GM21825 (cell line): ENCODE measurements around the gene APOA5.
"Not testable (repeated sequence)": the region's sequence is repeated elsewhere in the genome, so short reads cannot be mapped to it uniquely, and the experiment has no call there.

Experiments
- ATAC-seq: cut with Tn5 transposase; IDR thresholded peaks from one replicate; pipeline ENCODE4 v1.9.1; 2021; ENCODE audit warnings: mild to moderate bottlenecking, moderate library complexity; ENCODE audit not compliant: unreplicated experiment

The APOA5 gene

DNA sequence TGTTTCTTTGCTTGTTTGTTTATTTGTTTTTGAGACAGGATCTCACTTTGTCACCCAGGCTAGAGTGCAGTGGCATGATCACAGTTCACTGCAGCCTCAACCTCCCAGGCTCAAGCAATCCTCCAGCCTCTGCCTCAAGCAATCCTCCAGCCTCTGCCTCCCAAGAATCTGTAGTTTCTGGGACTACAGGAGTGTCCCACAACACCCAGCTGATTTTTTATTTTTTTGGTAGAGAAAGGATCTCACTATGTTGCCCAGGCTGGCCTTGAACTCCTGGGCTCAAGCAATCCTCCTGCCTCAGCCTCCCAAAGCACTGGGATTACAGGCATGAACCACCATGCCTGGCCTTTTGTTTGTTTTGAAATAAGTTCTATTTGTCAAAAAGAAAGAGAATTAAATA is 10.0 kb upstream of the APOA5 start:
- ATAC-seq, result not testable (repeated sequence)

DNA sequence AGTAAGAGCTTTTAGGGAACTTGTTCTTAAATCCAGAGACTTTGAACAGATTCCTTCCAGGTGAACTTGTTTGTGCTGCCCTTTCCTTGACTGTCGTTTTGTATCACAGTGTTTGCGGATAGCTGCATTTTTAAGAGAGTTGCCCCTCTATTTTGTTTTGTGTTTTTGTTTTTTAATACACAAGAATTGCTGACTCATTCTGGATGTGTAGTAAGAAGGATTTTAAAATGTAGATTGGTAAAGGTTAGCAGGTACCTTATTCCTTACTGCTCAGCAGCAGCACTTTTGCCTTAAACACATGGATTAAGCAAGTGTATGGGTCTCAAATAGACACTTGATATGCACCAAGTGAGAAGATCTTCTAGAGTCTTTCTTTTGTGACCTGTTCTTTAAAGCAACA is 8.9 kb upstream of the APOA5 start:
- no peak for ATAC-seq

DNA sequence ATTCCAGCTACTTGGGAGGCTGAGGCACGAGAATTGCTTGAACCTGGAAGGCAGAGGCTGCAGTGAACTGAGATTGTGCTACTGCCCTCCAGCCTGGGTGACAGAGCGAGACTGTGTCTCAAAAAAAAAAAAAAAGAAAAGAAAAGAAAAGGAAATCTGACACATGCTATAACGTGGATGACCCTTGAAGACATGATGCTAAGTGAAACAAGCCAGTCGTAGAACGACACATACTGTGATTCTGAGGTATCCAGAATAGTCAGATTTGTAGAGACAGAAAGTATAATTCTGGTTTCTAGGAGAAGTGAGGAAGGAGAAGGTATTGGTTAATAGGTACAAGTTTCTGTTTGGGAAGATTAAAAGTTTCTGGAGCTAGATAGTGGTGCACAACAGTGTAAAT is 6.7 kb upstream of the APOA5 start:
- no peak for ATAC-seq

DNA sequence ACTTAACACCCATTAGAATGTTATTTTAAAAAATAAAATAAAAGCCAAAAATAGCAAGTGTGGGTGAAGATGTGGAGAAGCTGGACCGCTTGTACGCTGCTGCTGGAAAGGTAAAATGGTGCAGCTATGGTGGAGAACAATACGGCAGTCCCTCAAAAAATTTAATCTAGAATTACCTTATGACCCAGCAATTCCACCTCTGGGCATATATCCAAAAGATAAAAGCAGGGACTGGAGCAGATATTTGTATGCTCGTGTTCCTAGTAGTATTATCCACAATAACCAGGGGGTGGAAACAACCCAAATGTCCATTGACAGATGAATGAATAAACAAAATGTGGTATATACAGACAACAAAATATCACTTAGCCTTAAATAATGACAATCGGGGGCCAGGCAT is 6.1 kb upstream of the APOA5 start:
- ATAC-seq, result no peak

DNA sequence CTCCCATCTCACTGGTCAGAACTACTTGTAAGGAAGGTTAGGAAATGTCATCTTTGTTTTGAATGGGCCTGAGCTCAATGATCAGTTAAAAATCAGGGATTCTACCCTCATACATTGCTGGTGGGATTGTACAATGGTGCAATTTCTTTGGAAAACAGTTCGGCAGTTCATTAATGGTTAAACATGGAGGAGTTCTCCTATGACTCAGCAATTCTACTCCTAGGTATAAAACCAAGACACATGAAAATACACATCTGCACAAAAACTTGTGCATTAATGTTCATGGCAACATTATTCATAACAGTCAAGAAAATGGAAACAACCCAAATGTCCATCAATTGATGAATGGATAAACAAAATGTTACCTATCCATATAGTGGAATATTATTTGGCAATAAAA is 4.9 kb upstream of the APOA5 start:
- no peak for ATAC-seq

DNA sequence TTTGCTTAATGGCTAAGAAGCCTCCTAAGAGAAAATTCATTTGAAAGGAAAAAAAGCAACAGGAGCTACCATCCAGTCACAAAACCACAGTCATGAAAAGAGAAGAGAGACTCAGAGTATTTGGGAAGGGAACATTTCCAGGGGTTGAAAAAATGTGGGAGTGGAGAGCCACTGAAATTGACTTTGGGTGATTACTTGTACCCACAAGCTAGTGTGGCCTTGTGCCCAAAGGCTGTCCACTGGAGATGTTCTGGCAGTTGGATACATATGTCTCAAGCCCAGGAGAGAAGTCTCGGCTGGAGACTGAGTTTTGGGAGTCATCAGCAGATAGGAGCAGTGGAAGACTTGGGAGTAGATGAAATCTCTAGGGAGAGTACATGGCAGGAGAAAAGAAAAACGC is 3.2 kb upstream of the APOA5 start:
- ATAC-seq, result no peak

DNA sequence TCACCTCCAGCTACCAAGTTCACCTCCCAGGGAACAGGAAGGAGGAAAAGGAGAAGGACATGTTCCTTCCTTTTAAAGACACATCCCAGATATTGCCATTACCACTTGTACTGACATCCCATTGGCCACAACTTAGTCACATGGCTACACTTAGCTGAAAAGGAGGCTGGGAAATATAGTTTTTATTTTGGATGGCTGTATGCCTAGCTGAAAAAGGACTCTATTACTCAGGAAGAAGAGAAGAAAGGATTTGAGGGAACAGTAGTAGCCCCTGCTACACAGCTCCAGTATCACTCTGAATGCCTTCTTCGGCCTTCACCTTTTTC is 2.1 kb upstream of the APOA5 start:
- ATAC-seq, result no peak

DNA sequence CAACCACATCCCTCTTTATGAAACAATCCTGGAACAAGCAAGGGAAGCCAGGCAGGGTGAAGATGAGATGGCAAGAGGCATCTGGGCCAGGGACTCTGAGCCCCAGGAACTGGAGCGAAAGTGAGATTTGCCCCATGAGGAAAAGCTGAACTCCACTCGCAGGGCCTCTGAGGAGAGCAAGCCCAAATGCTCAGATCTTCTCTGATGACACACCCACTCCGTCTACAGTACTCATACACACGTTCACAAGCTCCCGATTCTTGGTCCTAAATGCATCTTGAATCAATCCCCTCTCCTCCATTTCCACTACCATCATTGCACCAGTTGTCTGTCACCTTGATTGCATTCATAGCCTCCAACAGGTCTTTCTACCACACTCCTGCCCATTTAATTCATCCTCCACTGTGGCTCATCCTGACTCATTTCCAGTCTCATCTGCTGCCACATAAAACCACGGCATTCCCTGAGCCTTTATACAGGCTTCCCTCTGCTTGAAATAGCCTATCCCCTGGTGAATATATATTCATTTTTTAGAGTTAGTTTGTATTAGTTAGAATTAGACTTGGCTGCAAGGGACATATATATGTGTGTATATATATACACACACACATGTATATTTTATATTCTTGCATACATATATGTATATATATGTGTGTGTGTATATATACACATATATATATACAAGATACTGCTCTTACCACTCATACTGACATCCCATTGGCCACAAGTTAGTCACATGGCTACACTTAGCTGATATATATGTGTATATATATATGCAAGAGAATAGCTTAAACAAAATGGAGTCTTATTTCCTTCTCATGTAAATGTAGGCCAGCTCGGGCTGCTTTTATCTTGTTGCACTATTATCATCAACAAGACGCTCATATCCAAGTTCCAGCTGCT is 1.4 kb upstream of the APOA5 start:
- ATAC-seq, result no peak

DNA sequence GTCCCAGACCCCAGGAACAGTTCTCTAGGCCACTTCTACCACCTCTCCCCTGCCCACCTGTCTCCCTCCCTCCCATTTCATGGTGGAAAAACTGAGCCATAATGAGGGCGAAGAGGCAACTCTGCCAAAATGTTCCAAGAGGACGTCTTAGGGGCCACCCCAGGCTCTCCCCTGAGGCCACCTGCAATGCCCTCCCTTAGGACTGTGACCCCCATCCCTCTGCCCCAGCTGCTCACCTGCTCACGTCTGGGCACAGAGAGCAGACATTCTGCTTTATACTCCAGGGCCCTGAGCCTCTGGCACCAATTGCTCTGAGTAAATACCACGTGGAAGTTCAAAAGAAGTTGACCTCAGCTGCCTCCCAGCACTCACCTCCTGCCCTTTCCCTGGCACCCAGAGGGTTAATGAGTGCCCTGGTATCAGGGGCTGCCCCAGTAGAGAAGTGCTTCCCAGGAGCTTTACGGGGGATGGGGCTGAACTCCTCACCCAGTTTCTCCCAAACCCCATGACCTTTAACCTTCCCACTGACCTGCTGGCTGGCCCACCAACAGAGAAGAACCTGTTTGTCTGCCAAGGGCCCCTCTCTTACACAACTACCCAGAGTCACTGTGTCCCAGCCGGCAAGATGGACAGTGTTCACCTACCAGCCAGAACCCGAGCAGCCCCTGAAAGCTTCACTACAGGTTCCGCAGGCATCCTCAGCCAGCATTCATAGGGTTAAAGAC is 627 bp upstream of the APOA5 start:
- ATAC-seq, result no peak

DNA sequence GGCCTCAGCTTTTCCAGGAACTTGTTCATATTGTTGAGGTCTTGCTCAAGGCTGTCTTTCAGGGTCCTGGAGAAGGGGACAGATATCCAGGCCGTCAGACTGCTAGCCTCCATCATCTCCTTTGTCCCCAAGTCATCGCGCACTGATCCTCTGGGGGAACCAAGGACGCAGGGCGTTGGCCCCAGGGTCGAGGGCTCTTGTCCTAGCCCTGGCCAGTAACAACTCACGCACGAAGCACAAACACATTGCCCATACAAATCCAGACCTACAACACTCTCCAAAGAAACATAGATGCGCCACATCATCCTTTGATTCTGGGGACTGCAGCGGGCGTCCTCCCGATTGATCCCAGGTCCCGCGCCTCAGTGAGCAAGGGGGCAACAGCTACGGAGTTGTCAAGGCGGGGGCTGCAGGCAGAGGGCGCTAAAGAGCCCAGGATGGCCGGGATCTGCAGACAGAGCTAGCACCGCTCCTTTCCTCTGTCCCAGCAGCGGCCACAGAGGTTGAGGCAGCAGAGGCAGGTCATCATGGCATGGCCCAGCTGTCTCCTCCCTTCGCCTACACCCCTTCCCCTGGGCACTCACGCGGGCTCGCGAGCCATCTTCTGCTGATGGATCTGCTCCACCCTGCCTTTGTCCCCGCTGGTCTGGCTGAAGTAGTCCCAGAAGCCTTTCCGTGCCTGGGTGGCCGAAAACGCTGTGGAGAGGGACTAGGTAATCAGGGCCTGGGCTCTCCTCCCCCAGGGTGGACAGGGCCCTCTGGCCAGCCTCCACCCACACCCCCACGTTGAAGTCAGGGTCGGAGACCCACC is 472 bp downstream of the APOA5 start:
- ATAC-seq, result no peak

DNA sequence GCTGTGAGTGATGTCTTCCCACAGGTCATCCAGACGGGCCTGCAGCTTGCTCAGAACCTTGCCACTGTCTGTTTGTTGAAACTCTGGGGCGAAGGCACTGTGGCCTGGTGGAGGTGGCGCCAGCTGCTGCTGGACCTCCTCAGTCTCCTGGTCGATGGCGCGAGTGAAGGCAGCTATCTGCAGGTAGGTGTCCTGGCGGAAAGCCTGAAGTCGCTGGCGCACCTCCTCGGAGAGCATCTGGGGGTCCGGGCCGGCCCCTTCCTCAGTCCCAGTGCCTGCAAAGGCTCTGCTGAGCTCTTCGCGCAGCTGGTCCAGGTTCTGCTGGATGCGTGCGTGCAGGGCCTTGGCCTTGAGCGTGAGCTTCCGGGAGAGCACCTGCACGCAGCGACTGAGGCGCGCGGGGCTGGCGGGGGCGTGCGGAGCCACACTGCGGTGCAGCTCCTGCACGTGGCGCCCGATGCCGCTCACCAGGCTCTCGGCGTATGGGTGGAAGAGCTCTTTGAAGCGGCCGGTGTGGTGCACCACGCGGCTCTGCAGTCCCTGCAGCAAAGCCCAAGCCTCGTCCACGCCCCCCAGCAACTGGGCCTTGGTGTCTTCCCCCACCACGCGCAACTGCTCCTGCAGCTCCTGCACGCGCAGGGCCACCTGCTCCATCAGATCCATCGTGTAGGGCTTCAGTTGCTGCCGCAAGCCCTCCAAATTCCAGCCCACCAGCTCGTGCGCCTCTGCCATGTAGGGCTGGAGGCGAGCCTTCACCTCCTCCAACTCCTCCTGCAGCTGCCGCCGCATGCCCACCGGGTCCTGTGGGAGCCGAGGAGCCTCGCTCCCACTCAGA is 1.3 kb downstream of the APOA5 start:
- no peak for ATAC-seq

DNA sequence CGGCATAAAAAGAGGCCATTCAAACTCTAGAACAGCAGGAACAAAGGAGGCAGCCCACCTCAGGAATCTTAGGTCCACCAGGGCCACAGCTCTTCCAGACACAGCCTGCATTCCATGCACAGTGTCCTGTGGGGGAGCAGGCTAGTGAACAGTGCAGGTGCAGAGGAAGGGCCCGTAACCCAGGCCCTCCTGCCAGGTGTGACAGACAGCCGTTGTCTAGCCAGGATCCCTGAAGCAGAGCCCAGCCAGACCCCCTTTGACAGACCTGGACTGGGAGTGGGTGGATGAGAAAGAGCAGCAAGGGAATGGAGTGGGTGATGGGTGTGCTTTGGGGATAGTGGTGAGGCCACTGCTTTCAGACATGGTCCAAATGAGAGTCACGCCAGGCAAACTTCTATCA is 2.7 kb downstream of the APOA5 start:
- no peak for ATAC-seq

DNA sequence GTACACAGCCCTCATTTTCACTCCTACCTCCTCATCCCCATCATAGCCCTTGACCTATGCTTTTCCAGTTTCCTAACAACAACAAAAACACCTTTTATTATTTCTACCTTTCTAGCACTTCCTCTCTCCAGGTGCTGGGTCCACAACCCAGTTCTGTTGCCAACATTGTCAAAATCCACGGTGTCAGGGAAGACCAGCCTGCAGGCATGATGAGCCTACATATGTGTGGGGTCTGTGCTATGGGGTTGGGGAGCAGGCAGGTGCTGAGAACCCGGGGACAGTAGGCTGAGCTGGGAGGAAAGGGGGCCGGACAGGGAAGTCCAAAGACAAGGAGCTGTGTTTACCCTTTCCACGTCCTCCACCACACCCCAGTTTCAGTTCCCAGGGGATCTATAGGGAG is 3.1 kb downstream of the APOA5 start:
- no peak for ATAC-seq

DNA sequence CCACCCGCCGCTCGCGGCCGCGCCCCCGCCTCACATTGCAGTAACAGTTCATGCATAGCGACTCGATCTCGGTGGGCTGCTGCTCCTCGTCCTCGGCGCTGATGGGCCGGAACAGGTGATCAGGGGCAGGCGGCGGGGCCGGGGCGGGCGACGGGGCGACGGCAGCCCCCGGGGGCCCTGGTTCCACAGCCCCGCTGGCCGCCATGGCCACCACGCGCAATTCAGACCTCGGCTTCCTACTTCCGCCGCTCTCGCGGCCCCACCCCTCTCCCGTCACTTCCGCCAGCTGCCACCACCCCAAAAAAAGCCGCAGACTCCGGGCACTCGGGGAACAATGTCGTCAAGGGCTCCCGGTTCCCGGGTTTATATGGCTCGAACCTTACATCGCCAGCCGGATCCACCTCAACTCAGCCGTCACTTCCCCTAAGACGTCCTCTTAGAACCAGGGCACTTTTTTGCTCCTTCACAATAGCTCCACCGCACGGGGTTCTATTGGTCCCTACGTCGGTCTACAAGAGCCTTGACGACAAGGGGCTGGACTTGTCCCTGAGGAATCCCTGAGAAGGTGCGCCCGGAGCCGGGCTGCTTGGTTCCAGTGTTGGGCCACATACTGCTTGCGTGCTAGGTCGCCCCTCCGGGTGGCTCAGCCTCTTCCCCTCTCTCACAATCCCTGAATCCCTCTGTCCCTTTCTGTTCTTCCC is 3.7 kb downstream of the APOA5 start, which contains the start of gene ZPR1:
ZPR1 (minus strand) TSS at position 238 of the 701 bp plus-strand sequence; CDS start at position 205, 33 bp downstream.
- ATAC-seq, result peak; percentile 82

DNA sequence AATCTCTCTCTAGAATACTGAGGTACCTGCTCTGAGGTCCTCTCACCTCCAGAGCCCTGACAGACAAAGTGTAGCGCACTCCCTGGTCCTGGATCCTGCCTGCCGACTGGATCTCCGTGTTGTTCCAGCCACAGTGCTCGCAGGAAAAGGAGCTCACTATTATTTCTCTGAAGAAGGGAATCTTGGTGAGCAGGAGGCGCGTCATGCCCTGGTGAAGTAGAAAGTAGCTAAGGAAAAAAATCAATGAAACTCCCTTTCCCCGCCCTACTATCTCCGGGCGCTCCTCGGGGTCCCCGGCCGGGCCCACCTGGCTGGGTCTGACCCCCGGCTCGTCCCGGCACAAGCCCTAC is 4.3 kb downstream of the APOA5 start:
- no peak for ATAC-seq

DNA sequence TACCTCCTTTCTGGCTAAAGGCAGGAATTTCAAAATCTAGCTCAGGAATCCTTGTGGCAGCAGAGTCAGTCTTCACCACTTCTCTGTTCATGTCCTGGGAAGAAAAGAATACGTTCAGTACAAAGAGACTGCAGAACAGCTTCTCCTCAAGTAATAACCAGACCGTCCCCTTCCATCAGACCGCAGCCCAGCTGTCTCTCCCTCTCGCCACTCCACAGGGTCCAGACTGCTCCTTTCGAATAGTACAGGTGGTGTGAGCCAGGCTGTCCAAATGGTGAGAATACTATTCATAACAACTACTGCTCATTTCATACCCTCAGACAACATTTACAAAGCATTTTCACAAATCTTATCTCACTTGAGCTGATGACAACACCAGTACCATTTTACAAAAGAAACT is 4.7 kb downstream of the APOA5 start:
- ATAC-seq, result no peak

DNA sequence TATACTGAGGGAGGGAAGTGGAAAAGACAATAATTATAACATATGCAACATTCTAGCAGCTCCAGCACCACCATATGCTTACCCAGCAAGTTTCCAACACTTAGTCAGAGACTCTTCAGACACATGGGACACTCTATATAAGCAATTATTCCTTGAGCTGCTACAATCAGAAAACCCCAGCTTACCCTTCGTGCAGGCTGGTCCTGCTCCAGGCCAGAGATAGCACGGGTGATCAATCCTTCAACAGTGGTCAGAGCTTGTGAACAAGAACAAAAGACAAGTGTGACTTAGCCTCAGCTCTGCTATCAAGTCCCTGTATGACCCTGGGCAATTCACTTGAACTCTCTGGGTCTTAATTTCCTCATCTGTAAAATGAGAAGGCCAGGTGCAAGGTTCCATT is 5.4 kb downstream of the APOA5 start:
- ATAC-seq, result no peak

DNA sequence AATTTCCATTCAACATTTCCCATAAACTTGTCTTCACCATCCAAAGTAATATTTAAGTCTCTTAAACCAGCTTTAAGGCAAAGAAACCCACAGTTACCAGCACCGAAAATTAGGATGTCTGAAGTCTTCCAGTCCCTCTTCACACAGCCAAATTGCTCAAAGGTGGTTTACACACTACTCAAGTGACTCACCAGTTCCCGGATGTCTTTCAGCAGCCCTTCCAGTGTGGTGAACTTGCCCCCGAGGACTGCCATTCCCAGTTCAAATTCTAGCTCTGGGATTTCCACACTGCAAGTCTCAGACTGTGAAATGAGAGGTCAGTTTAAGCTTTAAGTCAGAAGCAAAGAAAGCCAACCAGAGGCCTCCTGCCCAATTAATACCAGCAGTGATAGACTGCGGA is 9.0 kb downstream of the APOA5 start:
- ATAC-seq, result no peak

DNA sequence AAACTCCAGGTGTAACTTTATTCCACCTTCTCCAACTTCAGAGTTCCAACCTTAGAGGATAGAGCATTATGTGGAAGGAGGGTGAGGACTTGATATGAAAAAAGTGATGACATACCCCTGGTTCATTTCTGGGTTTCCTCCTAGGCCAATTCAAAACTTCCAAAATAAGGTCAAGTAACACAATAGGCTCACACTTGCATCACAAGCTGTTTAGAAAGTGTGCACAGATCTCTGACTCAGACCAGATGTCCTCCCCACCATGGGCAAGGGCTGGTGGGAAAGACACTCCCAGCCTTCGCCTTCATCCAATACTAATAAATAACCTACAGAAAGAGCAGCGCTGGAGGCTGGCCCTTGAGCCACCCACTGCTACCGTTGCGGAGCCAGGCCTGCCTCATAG is 13.1 kb downstream of the APOA5 start:
- no peak for ATAC-seq

DNA sequence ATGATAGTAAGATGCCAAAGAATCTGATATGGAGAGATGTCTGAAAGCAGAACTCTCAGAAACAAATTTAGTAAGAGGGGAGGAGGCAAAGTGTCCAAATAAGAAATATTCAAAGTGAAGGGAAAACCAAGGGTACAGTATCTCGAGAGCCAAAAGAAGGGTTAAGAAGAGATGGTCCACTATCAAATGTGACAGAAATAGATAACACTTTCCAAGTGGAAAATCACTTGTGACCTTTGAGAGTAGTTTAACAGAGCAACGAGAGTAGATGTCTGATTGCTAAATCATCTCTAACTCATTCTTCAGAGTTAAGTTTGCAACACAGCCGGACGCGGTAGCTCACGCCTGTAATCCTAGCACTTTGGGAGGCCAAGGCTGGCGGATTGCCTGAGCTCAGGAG is 14.6 kb downstream of the APOA5 start:
- no peak for ATAC-seq
